ENCODE measurements around the gene LOXL1. TPM values are rescaled to one million over a fixed set of nuclear protein-coding genes. Genes with fewer than 3 reads are reported as not detected.

Gene LOXL1
- total RNA-seq, 1 donor from 2014 or later = 29.0 TPM

- Histone ChIP-seq H3K4me3 (peak within 1 kb of the TSS; percentile 86 to 95), H3K9me3 (no peaks in the 10 kb centered on the region), H3K4me1 (peaks cover 80% of the 10 kb centered on the region), H3K27ac (peak within 1 kb of the TSS; percentile 96), H3K36me3 (peaks cover 0 to 16% of the 10 kb centered on the region in 2 donors), H3K27me3 (no peaks in the 10 kb centered on the region)
- no peak for DNase-seq (ENCODE audit: extremely low spot score in 2 of 2)
- TF ChIP-seq POLR2AphosphoS5 (IDR thresholded peaks at IDR 0.05; ENCODE audit: insufficient read depth in 1 of 2, low read depth in 1 of 2) (peak; percentile 91 to 97), POLR2A (IDR thresholded peaks at IDR 0.05) (peak; percentile 58 to 59), CTCF (IDR thresholded peaks at IDR 0.05) (no peak)
- intact Hi-C loops (cut with DNase I) = no loop called here
Measured at GRCh38 chr15:73994413-73994883, 68.2 kb downstream of the LOXL1 start, which contains the start of gene PML. PML (plus strand) TSS chr15:73994716; CDS start chr15:73994813, 97 bp downstream.

- TF ChIP-seq CTCF (IDR thresholded peaks at IDR 0.05) = no peak
- TF ChIP-seq POLR2AphosphoS5 (IDR thresholded peaks at IDR 0.05; ENCODE audit: insufficient read depth in 1 of 2, low read depth in 1 of 2) = no peak
- no peak for TF ChIP-seq POLR2A (IDR thresholded peaks at IDR 0.05)
- DNase-seq (ENCODE audit: extremely low spot score in 2 of 2) = peak in 1 of 2 donors; percentile 75
- intact Hi-C loops (cut with DNase I) = no loop called here
Measured at GRCh38 chr15:73994912-73995622, 68.8 kb downstream of the LOXL1 start.

GRCh38 chr15:73996267-73996666 is 70.0 kb downstream of the LOXL1 start:
- Histone ChIP-seq H3K9me3 (no peaks in the 10 kb centered on the region), H3K27me3 (no peaks in the 10 kb centered on the region), H3K27ac (peak overlapping the region; percentile 96), H3K36me3 (peaks cover 0 to 17% of the 10 kb centered on the region in 2 donors), H3K4me3 (peak overlapping the region; percentile 86 to 95), H3K4me1 (peaks cover 80% of the 10 kb centered on the region)
- DNase-seq (ENCODE audit: extremely low spot score in 2 of 2) = no peak
- intact Hi-C loops (cut with DNase I) = no loop called here
- TF ChIP-seq POLR2A (IDR thresholded peaks at IDR 0.05) = no peak
- no peak for TF ChIP-seq CTCF (IDR thresholded peaks at IDR 0.05)

More at GRCh38 chr15:73994912-73995622, 68.8 kb downstream of the LOXL1 start:
- Histone ChIP-seq H3K27ac (peak overlapping the region; percentile 96), H3K4me3 (peak overlapping the region; percentile 86 to 95), H3K36me3 (peaks cover 0 to 17% of the 10 kb centered on the region in 2 donors), H3K9me3 (no peaks in the 10 kb centered on the region), H3K27me3 (no peaks in the 10 kb centered on the region), H3K4me1 (peaks cover 80% of the 10 kb centered on the region)

GRCh38 chr15:73996939-73997338 is 70.7 kb downstream of the LOXL1 start:
- Histone ChIP-seq H3K27me3 (no peaks in the 10 kb centered on the region), H3K9me3 (no peaks in the 10 kb centered on the region), H3K4me3 (peak overlapping the region; percentile 86 to 95), H3K27ac (peak overlapping the region; percentile 96), H3K36me3 (peaks cover 0 to 17% of the 10 kb centered on the region in 2 donors), H3K4me1 (peaks cover 78% of the 10 kb centered on the region)
- TF ChIP-seq CTCF (IDR thresholded peaks at IDR 0.05) (no peak), POLR2AphosphoS5 (IDR thresholded peaks at IDR 0.05; ENCODE audit: insufficient read depth in 1 of 2, low read depth in 1 of 2) (peak in 1 of 2 donors; percentile 68), POLR2A (IDR thresholded peaks at IDR 0.05) (no peak)
- DNase-seq (ENCODE audit: extremely low spot score in 2 of 2) = no peak
- intact Hi-C loops (cut with DNase I) = no loop called here

- Histone ChIP-seq H3K36me3 (peaks cover 0 to 17% of the 10 kb centered on the region in 2 donors), H3K4me3 (peak overlapping the region in 1 of 2 donors; percentile 22), H3K4me1 (peaks cover 70% of the 10 kb centered on the region)
Measured at GRCh38 chr15:73997986-73998385, 71.7 kb downstream of the LOXL1 start.

More at GRCh38 chr15:73997986-73998385, 71.7 kb downstream of the LOXL1 start:
- TF ChIP-seq POLR2A (IDR thresholded peaks at IDR 0.05) = no peak
- no peak for TF ChIP-seq CTCF (IDR thresholded peaks at IDR 0.05)
- TF ChIP-seq POLR2AphosphoS5 (IDR thresholded peaks at IDR 0.05; ENCODE audit: insufficient read depth in 1 of 2, low read depth in 1 of 2) = peak in 1 of 2 donors; percentile 12
- Histone ChIP-seq H3K9me3 (no peaks in the 10 kb centered on the region), H3K27me3 (no peaks in the 10 kb centered on the region), H3K27ac (peak overlapping the region; percentile 96)
- no peak for DNase-seq (ENCODE audit: extremely low spot score in 2 of 2)
- intact Hi-C loops (cut with DNase I) = no loop called here

All from vagina (tissue), 2 donors.